Nephron (organoid): Measurements from ENCODE around the gene CCDC154.
A peak's percentile ranks its signal among the peaks of the same experiment; 100 is the strongest.

Experiments
- H3K27ac Mint-ChIP-seq, 3 experiments: 2 replicates each; pipeline ENCODE4 v1.8.0; 2020; ENCODE audit warnings: mixed read lengths in 3 of 3, mild to moderate bottlenecking in 2 of 3, moderate library complexity in 1 of 3
- H3K27me3 Mint-ChIP-seq: 2 replicates; pipeline ENCODE4 v1.8.0; 2021; ENCODE audit warnings: low read depth, mild to moderate bottlenecking, moderate library complexity, mixed read lengths
- H3K36me3 Mint-ChIP-seq: 2 replicates; pipeline ENCODE4 v1.8.0; 2020; ENCODE audit warnings: low read depth, mixed read lengths
- H3K4me1 Mint-ChIP-seq: 2 replicates; pipeline ENCODE4 v1.8.0; 2020; ENCODE audit warnings: mixed read lengths
- H3K4me3 Mint-ChIP-seq, 3 experiments: 2 replicates each; pipeline ENCODE4 v1.8.0; 2020; ENCODE audit warnings: mild to moderate bottlenecking in 3 of 3, mixed read lengths in 3 of 3, moderate library complexity in 2 of 3
- H3K9me3 Mint-ChIP-seq: 2 replicates; pipeline ENCODE4 v1.8.0; 2020; ENCODE audit warnings: mixed read lengths
- TF ChIP-seq, protein P1 (sequence below), 3 experiments: fragments of 200-600 bp; sonication (generic); IDR thresholded peaks; one replicate each; pipeline ENCODE4 v1.5.0; 2021; ENCODE audit warnings: antibody characterized with exemption in 3 of 3; ENCODE audit not compliant: unreplicated experiment in 3 of 3

The CCDC154 gene

DNA sequence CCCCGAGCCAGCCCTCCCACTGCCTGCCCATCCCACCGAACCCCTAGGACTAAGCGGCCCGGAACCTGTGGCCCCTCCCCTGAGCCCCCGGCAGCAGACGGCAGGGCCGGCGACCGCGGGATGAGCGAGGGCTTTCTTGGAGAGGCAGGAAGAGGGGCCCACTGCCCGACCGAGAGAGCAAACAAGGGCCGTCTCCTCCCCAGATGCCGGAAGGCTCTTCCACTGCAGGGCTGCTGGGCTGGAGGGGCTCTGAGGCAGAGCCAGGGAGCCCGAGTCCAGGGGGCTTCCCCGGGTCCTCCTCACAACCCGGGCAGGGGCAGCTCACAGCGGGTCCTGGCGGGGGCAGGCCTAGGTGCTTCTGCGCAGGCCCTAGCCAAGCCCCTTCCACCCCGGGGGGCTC lies 10.6 kb downstream of the CCDC154 start:
- TF ChIP-seq, protein P1, sequence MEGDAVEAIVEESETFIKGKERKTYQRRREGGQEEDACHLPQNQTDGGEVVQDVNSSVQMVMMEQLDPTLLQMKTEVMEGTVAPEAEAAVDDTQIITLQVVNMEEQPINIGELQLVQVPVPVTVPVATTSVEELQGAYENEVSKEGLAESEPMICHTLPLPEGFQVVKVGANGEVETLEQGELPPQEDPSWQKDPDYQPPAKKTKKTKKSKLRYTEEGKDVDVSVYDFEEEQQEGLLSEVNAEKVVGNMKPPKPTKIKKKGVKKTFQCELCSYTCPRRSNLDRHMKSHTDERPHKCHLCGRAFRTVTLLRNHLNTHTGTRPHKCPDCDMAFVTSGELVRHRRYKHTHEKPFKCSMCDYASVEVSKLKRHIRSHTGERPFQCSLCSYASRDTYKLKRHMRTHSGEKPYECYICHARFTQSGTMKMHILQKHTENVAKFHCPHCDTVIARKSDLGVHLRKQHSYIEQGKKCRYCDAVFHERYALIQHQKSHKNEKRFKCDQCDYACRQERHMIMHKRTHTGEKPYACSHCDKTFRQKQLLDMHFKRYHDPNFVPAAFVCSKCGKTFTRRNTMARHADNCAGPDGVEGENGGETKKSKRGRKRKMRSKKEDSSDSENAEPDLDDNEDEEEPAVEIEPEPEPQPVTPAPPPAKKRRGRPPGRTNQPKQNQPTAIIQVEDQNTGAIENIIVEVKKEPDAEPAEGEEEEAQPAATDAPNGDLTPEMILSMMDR (IDR thresholded peaks at IDR 0.05; ENCODE audit: unreplicated experiment in 3 of 3) = no peak
- Mint-ChIP-seq H3K27me3 (no peaks in the 10 kb centered on the region), H3K4me1 (no peaks in the 10 kb centered on the region), H3K9me3 (no peaks in the 10 kb centered on the region), H3K4me3 (no peak overlapping the region), H3K36me3 (no peaks in the 10 kb centered on the region), H3K27ac (no peak overlapping the region)

DNA sequence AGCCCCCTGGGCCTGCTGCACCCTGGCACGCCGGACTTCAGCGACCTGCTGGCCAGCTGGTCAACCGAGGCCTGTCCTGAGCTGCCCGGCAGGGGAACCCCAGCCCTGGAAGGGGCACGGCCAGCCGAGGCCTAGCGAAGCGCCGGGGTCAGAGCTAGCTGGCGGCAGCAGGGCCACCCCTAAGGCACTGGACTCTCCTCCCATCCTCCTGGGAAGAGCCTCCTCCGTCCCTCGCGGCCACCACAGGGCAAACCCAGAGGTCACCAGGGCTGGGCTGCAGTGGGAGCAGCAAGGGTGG lies 11.1 kb downstream of the CCDC154 start:
- H3K4me3 Mint-ChIP-seq = no peak overlapping the region
- H3K27me3 Mint-ChIP-seq = no peaks in the 10 kb centered on the region
- TF ChIP-seq, protein P1 (IDR thresholded peaks at IDR 0.05; ENCODE audit: unreplicated experiment in 3 of 3) = no peak
- H3K9me3 Mint-ChIP-seq = no peaks in the 10 kb centered on the region
- no peaks in the 10 kb centered on the region for H3K36me3 Mint-ChIP-seq
- H3K4me1 Mint-ChIP-seq = no peaks in the 10 kb centered on the region
- H3K27ac Mint-ChIP-seq = no peak overlapping the region

DNA sequence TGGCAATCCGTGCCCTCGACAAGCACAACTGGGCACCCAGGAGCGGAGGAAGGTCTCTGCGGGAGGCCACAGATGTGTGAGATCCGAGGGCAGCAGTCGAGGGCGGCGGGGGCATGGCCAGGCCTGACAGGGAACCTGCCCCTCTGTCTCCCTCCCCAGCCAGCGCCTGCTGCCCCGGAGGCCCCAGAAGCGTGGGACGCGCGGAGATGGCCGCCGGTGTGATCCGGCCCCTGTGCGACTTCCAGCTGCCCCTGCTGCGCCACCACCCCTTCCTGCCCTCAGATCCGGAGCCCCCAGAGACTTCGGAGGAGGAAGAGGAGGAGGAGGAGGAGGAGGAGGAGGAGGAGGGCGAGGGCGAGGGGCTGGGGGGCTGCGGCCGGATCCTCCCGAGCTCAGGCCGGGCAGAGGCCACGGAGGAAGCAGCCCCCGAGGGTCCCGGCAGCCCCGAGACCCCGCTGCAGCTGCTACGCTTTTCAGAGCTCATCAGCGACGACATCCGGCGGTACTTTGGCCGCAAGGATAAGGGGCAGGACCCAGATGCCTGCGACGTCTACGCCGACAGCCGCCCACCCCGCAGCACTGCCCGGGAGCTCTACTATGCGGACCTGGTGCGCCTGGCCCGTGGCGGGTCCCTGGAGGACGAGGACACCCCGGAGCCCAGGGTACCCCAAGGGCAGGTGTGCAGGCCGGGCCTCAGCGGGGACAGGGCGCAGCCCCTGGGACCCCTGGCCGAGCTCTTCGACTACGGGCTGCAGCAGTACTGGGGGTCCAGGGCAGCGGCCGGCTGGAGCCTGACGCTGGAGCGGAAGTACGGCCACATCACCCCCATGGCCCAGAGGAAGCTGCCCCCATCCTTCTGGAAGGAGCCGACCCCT lies 11.7 kb downstream of the CCDC154 start:
- Mint-ChIP-seq H3K36me3 (no peaks in the 10 kb centered on the region), H3K9me3 (no peaks in the 10 kb centered on the region), H3K27ac (no peak overlapping the region), H3K27me3 (no peaks in the 10 kb centered on the region), H3K4me3 (no peak overlapping the region), H3K4me1 (no peaks in the 10 kb centered on the region)
- TF ChIP-seq, protein P1 (IDR thresholded peaks at IDR 0.05; ENCODE audit: unreplicated experiment in 3 of 3) = no peak

DNA sequence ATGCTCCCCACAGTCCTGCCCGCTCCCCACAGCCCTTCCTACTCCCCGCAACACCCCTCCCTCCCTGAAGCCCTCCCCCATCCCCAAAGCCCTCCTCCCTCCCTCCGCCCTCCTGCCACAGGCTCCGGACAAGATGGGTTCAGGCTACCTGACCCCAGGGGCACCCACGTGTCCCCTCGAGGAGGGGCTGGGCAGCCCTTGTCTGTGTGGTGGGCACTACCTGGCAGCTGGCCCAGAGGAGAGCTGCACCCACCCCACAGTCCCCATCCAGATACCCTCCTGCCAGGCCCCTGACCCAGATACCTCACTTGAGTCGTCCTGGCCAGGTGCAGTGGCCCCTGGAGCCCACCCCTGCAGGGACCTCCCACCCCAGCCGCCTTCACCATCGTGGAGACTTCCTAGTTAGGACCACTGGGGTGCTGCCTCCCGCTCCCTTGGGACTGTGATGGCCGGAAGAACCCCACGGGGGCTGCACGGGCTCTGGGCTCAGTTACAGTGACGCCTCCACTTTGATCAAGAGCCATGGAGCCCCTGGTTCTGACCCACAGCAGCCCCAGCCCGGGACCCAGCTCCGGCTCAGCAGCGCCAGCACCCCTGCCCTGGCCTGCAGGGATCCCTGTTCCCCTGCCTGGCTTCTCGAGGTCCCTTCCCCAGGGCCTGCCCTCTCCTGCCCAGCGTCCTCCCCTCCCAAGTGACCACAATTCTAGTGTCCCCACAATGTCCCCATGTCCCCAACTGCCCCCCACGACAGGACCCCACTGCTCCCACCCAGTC lies 12.7 kb downstream of the CCDC154 start:
- TF ChIP-seq, protein P1 (IDR thresholded peaks at IDR 0.05; ENCODE audit: unreplicated experiment in 3 of 3) = no peak

DNA sequence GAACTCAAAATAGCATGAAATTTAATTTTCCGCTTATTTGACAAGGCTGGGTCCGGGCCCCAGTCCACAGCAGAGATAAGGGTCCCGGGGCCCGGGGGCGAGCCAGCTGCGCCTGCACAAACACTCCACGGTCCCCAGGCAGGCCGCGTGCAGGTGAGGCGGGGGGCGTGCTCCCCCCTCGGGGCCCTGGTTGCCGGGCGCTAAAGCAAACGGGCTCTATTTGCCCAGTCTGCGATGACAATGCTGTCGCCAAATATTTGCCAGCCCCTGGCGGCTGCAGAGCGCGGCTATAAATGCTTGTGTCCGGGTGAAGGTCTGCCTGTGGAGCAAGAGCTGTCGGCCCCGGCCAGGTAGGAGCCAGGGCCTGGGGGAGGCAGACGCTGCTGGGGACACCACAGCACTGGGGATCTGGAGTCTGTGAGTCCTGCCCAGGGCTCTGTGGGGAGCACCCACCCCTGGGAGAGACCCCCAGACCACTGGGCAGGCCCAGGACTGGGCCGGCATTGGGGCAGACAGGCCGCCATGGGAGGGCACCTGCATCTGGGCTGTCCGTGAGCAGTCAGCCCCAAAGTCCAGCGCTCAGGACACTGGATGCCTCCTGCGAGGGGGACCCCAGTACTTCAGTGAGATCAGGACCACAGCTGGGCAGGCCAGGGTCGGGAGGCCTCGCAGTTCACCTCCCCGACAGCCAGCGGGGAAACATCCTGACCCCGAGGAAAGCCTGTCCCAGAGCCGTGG lies 13.4 kb downstream of the CCDC154 start, which contains the start of gene PERCC1:
Gene PERCC1 (plus strand): TSS at position 320 of the 738 bp plus-strand sequence. CDS start 1,516 bp downstream, outside the sequence.
- peak within 1 kb of the TSS in 1 of 3 experiments; percentile 57 for H3K27ac Mint-ChIP-seq
- no peaks in the 10 kb centered on the region for H3K9me3 Mint-ChIP-seq
- no peaks in the 10 kb centered on the region for H3K4me1 Mint-ChIP-seq
- no peak within 1 kb of the TSS for H3K4me3 Mint-ChIP-seq
- TF ChIP-seq, protein P1 (IDR thresholded peaks at IDR 0.05; ENCODE audit: unreplicated experiment in 3 of 3) = no peak
- H3K27me3 Mint-ChIP-seq = no peaks in the 10 kb centered on the region
- H3K36me3 Mint-ChIP-seq = no peaks in the 10 kb centered on the region

More for the DNA sequence above, 12.7 kb downstream of the CCDC154 start:
- H3K4me1 Mint-ChIP-seq = no peaks in the 10 kb centered on the region
- no peaks in the 10 kb centered on the region for H3K27me3 Mint-ChIP-seq
- no peak overlapping the region for H3K4me3 Mint-ChIP-seq
- H3K36me3 Mint-ChIP-seq = no peaks in the 10 kb centered on the region
- no peaks in the 10 kb centered on the region for H3K9me3 Mint-ChIP-seq
- H3K27ac Mint-ChIP-seq = no peak overlapping the region
